Retinal pigment epithelial cell (primary cell): ENCODE results near the gene GATB.

Experiments
- DNase-seq: peaks from one replicate; pipeline ENCODE4 v3.0.0-alpha.2; 2010; ENCODE audit warnings: low read depth
- H3K4me3 ChIP-seq: 2 replicates; pipeline ENCODE4 v1.5.1; 2011; ENCODE audit warnings: mild to moderate bottlenecking, low read length, control low read depth, moderate library complexity
- TF ChIP-seq, protein P1 (sequence below): conservative IDR thresholded peaks from 2 replicates; pipeline ENCODE4 v1.5.1; 2011; ENCODE audit warnings: low read depth, low read length, control low read depth, inconsistent platforms

GATB gene

GRCh38 chr4:151631349-151631748, 129.5 kb downstream of the GATB start:
- no peak overlapping the region for H3K4me3 ChIP-seq
- TF ChIP-seq, protein P1, sequence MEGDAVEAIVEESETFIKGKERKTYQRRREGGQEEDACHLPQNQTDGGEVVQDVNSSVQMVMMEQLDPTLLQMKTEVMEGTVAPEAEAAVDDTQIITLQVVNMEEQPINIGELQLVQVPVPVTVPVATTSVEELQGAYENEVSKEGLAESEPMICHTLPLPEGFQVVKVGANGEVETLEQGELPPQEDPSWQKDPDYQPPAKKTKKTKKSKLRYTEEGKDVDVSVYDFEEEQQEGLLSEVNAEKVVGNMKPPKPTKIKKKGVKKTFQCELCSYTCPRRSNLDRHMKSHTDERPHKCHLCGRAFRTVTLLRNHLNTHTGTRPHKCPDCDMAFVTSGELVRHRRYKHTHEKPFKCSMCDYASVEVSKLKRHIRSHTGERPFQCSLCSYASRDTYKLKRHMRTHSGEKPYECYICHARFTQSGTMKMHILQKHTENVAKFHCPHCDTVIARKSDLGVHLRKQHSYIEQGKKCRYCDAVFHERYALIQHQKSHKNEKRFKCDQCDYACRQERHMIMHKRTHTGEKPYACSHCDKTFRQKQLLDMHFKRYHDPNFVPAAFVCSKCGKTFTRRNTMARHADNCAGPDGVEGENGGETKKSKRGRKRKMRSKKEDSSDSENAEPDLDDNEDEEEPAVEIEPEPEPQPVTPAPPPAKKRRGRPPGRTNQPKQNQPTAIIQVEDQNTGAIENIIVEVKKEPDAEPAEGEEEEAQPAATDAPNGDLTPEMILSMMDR, result no peak
- DNase-seq, result no peak

DNA sequence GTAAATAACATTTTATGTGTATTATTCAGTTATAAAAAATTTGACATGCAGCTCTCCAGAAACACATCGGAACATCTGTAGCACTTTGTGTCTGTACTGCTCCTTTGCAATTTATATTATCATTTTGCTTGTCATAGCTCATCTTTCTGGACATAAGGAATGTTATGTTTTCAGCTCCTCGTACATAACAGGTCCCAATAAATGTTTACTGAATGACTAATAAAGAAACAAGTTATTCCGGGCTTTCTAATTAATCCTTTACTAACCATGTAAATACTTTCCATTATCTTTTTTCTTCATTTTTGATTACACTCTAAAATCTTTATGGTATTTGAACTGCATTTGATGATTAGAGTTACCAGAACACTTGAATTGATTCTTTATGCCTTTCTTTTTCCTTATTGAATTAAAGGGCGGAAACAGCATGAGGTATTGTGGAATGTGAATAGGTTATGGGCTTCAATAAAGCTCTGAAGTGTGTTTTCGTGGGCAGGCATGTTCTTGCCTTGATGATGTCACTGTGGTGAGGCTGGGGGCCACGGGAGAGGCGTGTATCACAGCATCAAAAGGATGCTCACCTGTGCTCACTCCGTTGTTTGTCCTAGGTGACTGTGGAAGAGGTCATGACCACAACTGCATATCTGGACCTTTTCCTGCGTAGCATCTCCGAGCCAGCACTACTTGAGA, 131.6 kb downstream of the GATB start:
- TF ChIP-seq, protein P1, result no peak
- DNase-seq, result no peak
- no peak overlapping the region for H3K4me3 ChIP-seq

GRCh38 chr4:151628001-151628608, 132.7 kb downstream of the GATB start:
- TF ChIP-seq, protein P1, result no peak
- H3K4me3 ChIP-seq, result no peak overlapping the region
- no peak for DNase-seq

GRCh38 chr4:151627491-151627890, 133.3 kb downstream of the GATB start:
- no peak for DNase-seq
- H3K4me3 ChIP-seq, result no peak overlapping the region

DNA sequence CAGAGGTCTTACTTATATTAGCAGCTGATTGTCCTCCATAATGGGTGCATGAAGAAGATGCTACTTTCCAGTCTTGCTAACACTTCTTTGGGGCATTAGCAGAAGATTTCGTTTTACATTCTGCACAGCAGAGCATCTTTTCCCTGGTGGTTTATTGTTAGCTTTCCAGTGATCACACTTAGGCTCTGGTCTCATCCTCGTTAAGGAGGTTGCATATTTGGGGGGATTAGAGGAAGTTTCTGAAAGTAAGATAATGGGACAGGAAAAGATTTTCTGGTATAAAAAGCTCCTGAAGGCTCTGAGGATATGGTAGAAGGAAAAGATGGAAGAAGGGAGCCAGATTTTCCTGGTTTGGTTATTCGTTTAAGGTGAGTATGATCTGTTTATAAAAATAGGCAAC, 134.1 kb downstream of the GATB start:
- H3K4me3 ChIP-seq, result no peak overlapping the region
- TF ChIP-seq, protein P1, result no peak
- no peak for DNase-seq

More at GRCh38 chr4:151627491-151627890, 133.3 kb downstream of the GATB start:
- TF ChIP-seq, protein P1, result no peak

DNA sequence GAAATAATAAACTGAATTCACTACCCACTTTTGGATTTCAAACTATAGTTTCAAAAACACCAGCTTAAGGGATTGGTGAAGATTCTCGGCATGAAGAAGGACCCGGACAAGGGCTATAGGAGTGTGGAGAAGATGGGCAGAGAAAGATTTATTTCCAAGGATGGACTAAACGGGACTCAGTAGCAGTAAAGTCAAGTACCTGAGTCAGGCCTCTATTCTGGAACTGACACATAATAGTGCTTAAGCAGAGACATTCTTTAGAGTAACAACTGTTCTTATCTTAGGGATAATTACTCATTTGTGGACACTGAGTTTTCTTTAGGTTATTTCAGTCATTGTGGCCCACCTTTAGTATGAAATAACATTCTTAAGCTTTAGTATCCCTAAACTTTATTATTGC, 134.6 kb downstream of the GATB start:
- TF ChIP-seq, protein P1, result no peak
- no peak overlapping the region for H3K4me3 ChIP-seq
- no peak for DNase-seq
